ENCODE results near the gene ZNF784.

ZNF784 gene

GRCh38 chr19:55670280-55671053 lies 46.1 kb upstream of the ZNF784 start:
- no peak overlapping the region for H3K4me3 ChIP-seq (ENCODE audit: low read depth, low read length)
- TF ChIP-seq ZNF530 (tag by site-specific recombination; IDR thresholded peaks at IDR 0.05; ENCODE audit: low read depth) (no peak), GLIS2 (tag by site-specific recombination; IDR thresholded peaks at IDR 0.05) (peak; percentile 74), ZNF692 (tag by site-specific recombination; IDR thresholded peaks at IDR 0.05) (no peak), HIC1 (tag by site-specific recombination; IDR thresholded peaks at IDR 0.05) (peak; percentile 96), ZNF792 (tag by site-specific recombination; IDR thresholded peaks at IDR 0.05) (no peak), BCL11A (tag by site-specific recombination; IDR thresholded peaks at IDR 0.05; ENCODE audit: low read depth) (peak; percentile 78; the same call in 1 of the 2 replicates), BCL11B (tag by site-specific recombination; IDR thresholded peaks at IDR 0.05; ENCODE audit: low read depth) (peak; percentile 52), ZNF423 (tag by site-specific recombination; IDR thresholded peaks at IDR 0.05) (peak; percentile 54; the same call in 1 of the 2 replicates), GLIS1 (tag by site-specific recombination; IDR thresholded peaks at IDR 0.05) (peak; percentile 84), ZNF433 (tag by site-specific recombination; IDR thresholded peaks at IDR 0.05; ENCODE audit: low read depth) (no peak), KLF7 (tag by site-specific recombination; IDR thresholded peaks at IDR 0.05; ENCODE audit: borderline replicate concordance) (no peak), ZIC2 (tag by site-specific recombination; IDR thresholded peaks at IDR 0.05) (peak; percentile 73), PATZ1 (tag by site-specific recombination; IDR thresholded peaks at IDR 0.05) (peak; percentile 28; the same call in 1 of the 2 replicates), ZNF600 (tag by site-specific recombination; IDR thresholded peaks at IDR 0.05) (peak; percentile 93)
- peaks cover 29 to 70% of the 10 kb centered on the region in 2 experiments; a peak in 2 of 3 replicates for H3K36me3 ChIP-seq (ENCODE audit: control insufficient read depth in 2 of 2, insufficient read depth in 1 of 2, low read length in 2 of 2)
- H3K9me3 ChIP-seq (ENCODE audit: control insufficient read depth, insufficient read depth, low read depth, low read length) = no peaks in the 10 kb centered on the region
- H3K4me1 ChIP-seq (ENCODE audit: control insufficient read depth, insufficient read depth, low read length) = peaks cover 12% of the 10 kb centered on the region
- H3K27ac ChIP-seq (ENCODE audit: extremely low read depth, low read depth, low read length) = peak overlapping the region; percentile 39; the same call in 1 of the 2 replicates
- CTCF ChIA-PET = interaction anchor here (0.7 to 2.5 kb wide), 10 partner anchors 10 to 139 kb away, joined by 3 to 36 read pairs (median 6); partner anchors contain the start of gene U2AF2
- POLR2A ChIA-PET = interaction anchor here (0.6 to 1.9 kb wide), 5 partner anchors 14 to 1663 kb away, joined by 5 to 21 read pairs (median 5); partner anchors contain the start of genes HSPBP1 and U2AF2

- no peak overlapping the region for H3K4me3 ChIP-seq (ENCODE audit: low read depth, low read length)
- ChIA-PET CTCF (interaction anchor here (1.0 to 2.5 kb wide), 2 partner anchors 15 to 37 kb away, joined by 7 to 35 read pairs; no protein-coding TSS in a partner anchor), POLR2A (no interaction called here)
- no peak overlapping the region for H3K27ac ChIP-seq (ENCODE audit: extremely low read depth, low read depth, low read length)
- H3K4me1 ChIP-seq (ENCODE audit: control insufficient read depth, insufficient read depth, low read length) = peaks cover 12% of the 10 kb centered on the region
- peaks cover 33 to 78% of the 10 kb centered on the region in 2 experiments; a peak in 2 of 3 replicates for H3K36me3 ChIP-seq (ENCODE audit: control insufficient read depth in 2 of 2, insufficient read depth in 1 of 2, low read length in 2 of 2)
- H3K9me3 ChIP-seq (ENCODE audit: control insufficient read depth, insufficient read depth, low read depth, low read length) = no peaks in the 10 kb centered on the region
- TF ChIP-seq ZBTB17 (tag by site-specific recombination; IDR thresholded peaks at IDR 0.05) (no peak), MEIS1 (CRISPR knock-in tag; IDR thresholded peaks at IDR 0.05; ENCODE audit: borderline replicate concordance) (no peak), BCL11B (tag by site-specific recombination; IDR thresholded peaks at IDR 0.05; ENCODE audit: low read depth) (peak; percentile 70; the same call in 1 of the 2 replicates), SETDB1 (IDR thresholded peaks at IDR 0.05; ENCODE audit: insufficient read length, low read length) (no peak), ZNF133 (tag by site-specific recombination; IDR thresholded peaks at IDR 0.05) (no peak), ZNF501 (tag by site-specific recombination; IDR thresholded peaks at IDR 0.05) (no peak), ZNF514 (tag by site-specific recombination; IDR thresholded peaks at IDR 0.05) (no peak), ZNF791 (tag by site-specific recombination; IDR thresholded peaks at IDR 0.05) (no peak), ZNF366 (tag by site-specific recombination; conservative IDR thresholded peaks at IDR 0.05) (0 out of 2 replicates have a peak, but pooled peaks have one; percentile 42), ZNF707 (tag by site-specific recombination; IDR thresholded peaks at IDR 0.05) (no peak), HIC1 (tag by site-specific recombination; IDR thresholded peaks at IDR 0.05) (0 out of 2 replicates have a peak, but pooled peaks have one; percentile 42), MYNN (tag by site-specific recombination; IDR thresholded peaks at IDR 0.05; ENCODE audit: borderline replicate concordance) (no peak)
Observed at GRCh38 chr19:55669418-55670279, 45.3 kb upstream of the ZNF784 start.
